Measurements from ENCODE around the gene INPP5E.

GRCh38 chr9:136395345-136396218, 44.1 kb downstream of the INPP5E start:
- TF ChIP-seq CTCF (IDR thresholded peaks at IDR 0.05; ENCODE audit: low read length), result no peak
- TF ChIP-seq EZH2 (IDR thresholded peaks at IDR 0.05; ENCODE audit: borderline replicate concordance, low read length), result no peak
